SK-N-MC (cell line): ENCODE results near the gene RPL6.

ENCODE experiments used
- EZH2 ChIP-seq: fragments of 200-600 bp; sonication (generic); IDR thresholded peaks from one replicate; pipeline ENCODE4 v1.6.1; 2017; ENCODE audit warnings: antibody characterized with exemption
- FOXP2 ChIP-seq: optimal IDR thresholded peaks from 2 replicates; pipeline ENCODE3; 2011; ENCODE audit warnings: mild to moderate bottlenecking, moderate library complexity; ENCODE audit not compliant: insufficient read depth; ENCODE audit errors: extremely low read length, control extremely low read depth
- POLR2AphosphoS5 ChIP-seq: IDR thresholded peaks from 2 replicates; pipeline ENCODE4 v1.6.1; 2012; ENCODE audit warnings: mild to moderate bottlenecking, low read depth, low read length, borderline replicate concordance

DNA sequence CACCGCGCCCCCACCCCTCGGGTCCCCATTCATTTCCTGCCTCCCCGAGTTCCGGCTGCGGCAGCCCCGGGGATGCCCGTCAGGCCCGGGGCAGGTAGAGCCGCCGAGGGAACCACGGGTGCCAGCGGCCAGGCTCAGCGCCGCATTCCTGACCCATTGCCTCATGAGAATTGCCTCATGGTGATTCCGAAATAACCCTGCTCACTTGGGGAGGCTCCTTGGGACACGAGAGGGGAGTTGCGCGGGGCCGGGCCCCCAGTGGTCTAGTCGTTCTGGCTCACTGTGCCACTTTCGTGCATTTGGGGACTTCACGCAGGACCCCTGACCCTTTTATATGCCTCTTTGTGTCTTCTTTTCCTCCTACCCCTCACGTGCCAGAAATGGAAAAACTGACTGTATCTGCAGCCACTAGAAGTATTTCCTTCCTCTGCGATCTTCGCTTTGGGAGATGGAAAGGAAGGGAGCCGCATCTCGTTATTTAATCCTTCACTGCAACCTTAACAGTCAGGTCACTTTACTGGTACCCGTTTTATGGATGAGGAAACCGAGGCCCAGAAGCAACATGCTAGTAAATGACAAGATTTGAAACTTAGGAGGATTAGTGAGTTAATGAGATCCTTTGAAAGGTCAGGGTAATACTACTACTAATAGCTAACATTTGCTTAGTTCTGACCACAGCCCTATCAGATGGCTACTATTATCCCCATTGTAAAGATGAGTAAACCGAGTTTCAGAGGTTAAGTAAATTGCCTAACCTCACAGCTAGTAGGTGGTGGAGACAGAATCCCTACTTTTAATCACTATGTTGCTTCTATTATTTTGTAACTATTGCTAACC lies 10.1 kb upstream of the RPL6 start:
- TF ChIP-seq EZH2 (no peak), POLR2AphosphoS5 (no peak), FOXP2 (no peak)
